Measurements from ENCODE around the gene PLA2G10.

PLA2G10 gene

GRCh38 chr16:14628806-14629611 lies 65.1 kb downstream of the PLA2G10 start:
- no peak for TF ChIP-seq POLR2A (IDR thresholded peaks at IDR 0.05; ENCODE audit: low read depth, low read length)
- no peak for TF ChIP-seq TAF1 (IDR thresholded peaks at IDR 0.05; ENCODE audit: borderline replicate concordance, low read depth, low read length)
- TF ChIP-seq POLR2AphosphoS5 (IDR thresholded peaks at IDR 0.05; ENCODE audit: low read depth, low read length): no peak
- DNase-seq (ENCODE audit: insufficient read length) (no peak), FAIRE-seq (no peak)

DNA sequence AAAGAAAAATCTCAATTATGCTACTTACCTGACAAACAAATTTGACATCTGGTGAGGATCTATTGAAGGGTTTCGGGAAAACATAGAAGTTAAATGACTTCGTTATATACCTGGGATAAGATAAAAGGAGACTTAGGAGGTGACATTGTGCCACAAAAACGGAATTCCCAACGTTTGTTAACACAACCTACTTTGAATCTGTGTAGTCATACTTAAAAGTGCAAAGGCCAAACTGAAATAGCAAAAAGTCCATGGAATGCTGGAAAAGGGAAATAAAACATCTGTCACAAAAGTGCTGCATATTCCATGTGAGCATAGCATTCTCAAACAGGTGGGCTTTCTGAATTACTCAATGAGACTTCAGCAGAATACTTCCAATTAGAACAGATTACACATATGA lies 67.0 kb downstream of the PLA2G10 start:
- TF ChIP-seq POLR2A (IDR thresholded peaks at IDR 0.05; ENCODE audit: low read depth, low read length) (no peak), POLR2AphosphoS5 (IDR thresholded peaks at IDR 0.05; ENCODE audit: low read depth, low read length) (no peak), TAF1 (IDR thresholded peaks at IDR 0.05; ENCODE audit: borderline replicate concordance, low read depth, low read length) (no peak)
- FAIRE-seq: no peak
- DNase-seq (ENCODE audit: insufficient read length): no peak

All from GM12892 (cell line).